SK-N-SH treated with all-trans-retinoic acid at 6 μM for 48 hours (cell line): ENCODE results near the gene CFAP299.

ENCODE experiments used
- ARNTL ChIP-seq: fragments of 450-650 bp; formaldehyde crosslinking; IDR thresholded peaks from 2 replicates; pipeline ENCODE4 v1.5.0; 2020; ENCODE audit warnings: low read depth, mild to moderate bottlenecking, moderate library complexity, borderline replicate concordance
- BACH2 ChIP-seq: fragments of 250-450 bp; sonication (Bioruptor Pico); IDR thresholded peaks from 2 replicates; pipeline ENCODE4 v1.9.0; 2021; ENCODE audit warnings: mild to moderate bottlenecking, borderline replicate concordance
- CREB5 ChIP-seq: fragments of 250-450 bp; sonication (Bioruptor Pico); IDR thresholded peaks from 2 replicates; pipeline ENCODE4 v1.5.1; 2020; ENCODE audit warnings: low read depth, mild to moderate bottlenecking, moderate library complexity
- ESRRG ChIP-seq: fragments of 250-450 bp; sonication (Bioruptor Pico); IDR thresholded peaks from 2 replicates; pipeline ENCODE4 v1.6.1; 2021; ENCODE audit warnings: mild to moderate bottlenecking
- PATZ1 ChIP-seq: fragments of 250-450 bp; sonication (Bioruptor Pico); IDR thresholded peaks from 2 replicates; pipeline ENCODE4 v1.8.0; 2020; ENCODE audit warnings: mild to moderate bottlenecking, moderate library complexity, borderline replicate concordance
- TCF4 ChIP-seq: fragments of 250-450 bp; sonication (Bioruptor Pico); IDR thresholded peaks from 2 replicates; pipeline ENCODE4 v1.8.0; 2021; ENCODE audit warnings: mild to moderate bottlenecking, moderate library complexity, borderline replicate concordance
- ZFP3 ChIP-seq: fragments of 250-450 bp; sonication (Bioruptor Pico); IDR thresholded peaks from 2 replicates; pipeline ENCODE4 v1.5.0; 2020; ENCODE audit warnings: mild to moderate bottlenecking, moderate library complexity
- ZFP30 ChIP-seq: fragments of 450-650 bp; formaldehyde crosslinking; IDR thresholded peaks from 2 replicates; pipeline ENCODE4 v1.5.0; 2022; ENCODE audit warnings: mild to moderate bottlenecking, moderate library complexity
- ZNF70 ChIP-seq: fragments of 450-650 bp; formaldehyde crosslinking; IDR thresholded peaks from 2 replicates; pipeline ENCODE4 v1.5.0; 2020; ENCODE audit warnings: mild to moderate bottlenecking, moderate library complexity

GRCh38 chr4:80989921-80990544, 654.5 kb downstream of the CFAP299 start:
- TF ChIP-seq CREB5 (CRISPR knock-in tag) (no peak), ESRRG (no peak), ARNTL (CRISPR knock-in tag) (no peak), ZFP30 (CRISPR knock-in tag) (no peak), BACH2 (CRISPR knock-in tag) (no peak), PATZ1 (CRISPR knock-in tag) (no peak), ZNF70 (no peak), ZFP3 (no peak), TCF4 (CRISPR knock-in tag) (no peak)
